Raji (cell line): ENCODE results near the gene OMP.

Experiments
- POLR2A ChIP-seq: IDR thresholded peaks from 2 replicates; pipeline ENCODE4 v1.6.1; 2011; ENCODE audit warnings: low read depth, low read length, control low read depth; ENCODE audit not compliant: insufficient read depth

The OMP gene

DNA sequence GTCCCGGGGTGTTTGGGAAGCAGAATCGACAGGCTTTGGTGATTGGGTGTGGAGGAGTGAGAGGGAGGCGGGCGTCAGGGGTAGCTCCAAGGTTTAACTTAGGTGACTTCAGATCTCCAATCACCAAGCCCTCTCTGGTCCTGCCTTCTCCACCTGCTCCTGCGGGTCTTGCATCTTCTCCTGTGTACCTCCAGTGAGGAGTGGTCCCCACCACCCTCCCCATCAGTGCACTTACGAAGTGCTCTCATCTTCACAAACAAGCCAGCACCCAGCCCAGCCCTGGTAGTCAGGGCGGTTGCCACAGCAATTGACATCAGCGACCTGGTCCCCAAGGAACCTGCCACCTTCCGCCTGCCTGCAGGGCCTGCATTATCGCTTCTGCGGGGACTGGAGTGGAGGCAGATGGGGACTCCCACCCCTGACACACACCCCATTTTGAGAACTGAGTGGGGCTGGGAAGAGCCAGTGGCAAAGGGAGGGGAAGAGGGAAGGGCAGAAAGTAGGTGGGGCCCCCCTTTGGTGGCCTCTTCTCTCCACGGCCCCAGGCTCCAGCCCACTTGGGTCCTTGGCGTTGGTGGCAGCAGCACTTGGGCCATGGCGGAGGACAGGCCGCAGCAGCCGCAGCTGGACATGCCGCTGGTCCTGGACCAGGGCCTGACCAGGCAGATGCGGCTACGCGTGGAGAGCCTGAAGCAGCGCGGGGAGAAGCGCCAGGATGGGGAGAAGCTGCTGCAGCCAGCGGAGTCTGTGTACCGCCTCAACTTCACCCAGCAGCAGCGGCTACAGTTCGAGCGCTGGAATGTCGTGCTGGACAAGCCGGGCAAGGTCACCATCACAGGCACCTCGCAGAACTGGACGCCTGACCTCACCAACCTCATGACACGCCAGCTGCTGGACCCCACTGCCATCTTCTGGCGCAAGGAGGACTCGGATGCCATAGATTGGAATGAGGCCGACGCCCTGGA lies at the start of gene OMP:
Gene OMP, plus strand, starts transcription at position 595 of the 965 bp plus-strand sequence. Its CDS starts 0 bp downstream, at position 595.
- TF ChIP-seq POLR2A, result no peak

DNA sequence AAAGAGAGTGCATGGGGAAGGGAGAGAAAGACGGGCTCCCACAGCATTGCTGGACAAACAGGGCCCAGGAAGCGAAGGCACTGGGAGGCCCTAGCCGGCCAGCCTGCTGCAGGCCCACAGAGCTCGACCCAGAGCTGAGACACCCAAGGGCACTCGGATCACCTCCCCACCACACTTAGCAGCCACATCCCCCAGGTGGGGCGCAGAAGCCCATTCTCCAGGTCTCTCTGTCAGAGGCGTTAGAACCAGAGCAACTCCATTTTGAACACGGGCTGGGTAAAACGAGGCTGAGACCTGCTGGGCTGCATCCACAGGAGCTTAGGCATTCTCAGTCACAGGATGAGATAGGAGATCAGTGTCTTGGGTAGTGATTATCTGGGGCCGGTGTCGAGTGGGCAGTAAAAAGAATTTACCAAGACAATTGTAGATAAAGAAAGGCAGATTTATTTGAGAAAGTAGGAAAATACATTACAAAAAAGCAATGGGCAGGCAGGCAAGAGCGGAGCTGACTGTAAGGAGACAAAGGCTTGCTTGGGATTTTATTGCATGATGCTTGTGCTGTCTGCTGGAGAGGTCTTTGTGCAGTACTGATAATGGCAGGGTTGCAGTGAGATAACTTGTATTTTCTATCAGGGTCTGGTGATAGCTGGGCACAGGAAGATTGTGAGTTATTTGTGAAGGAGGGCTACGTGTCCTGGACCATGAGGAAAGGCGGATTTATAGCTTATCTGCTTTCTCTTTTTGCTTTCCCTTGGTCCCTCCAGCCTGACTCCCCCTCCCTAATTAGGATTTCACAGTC lies 49.2 kb upstream of the OMP start:
- TF ChIP-seq POLR2A, result no peak

GRCh38 chr11:77054084-77054483 lies 48.6 kb upstream of the OMP start:
- no peak for TF ChIP-seq POLR2A

DNA sequence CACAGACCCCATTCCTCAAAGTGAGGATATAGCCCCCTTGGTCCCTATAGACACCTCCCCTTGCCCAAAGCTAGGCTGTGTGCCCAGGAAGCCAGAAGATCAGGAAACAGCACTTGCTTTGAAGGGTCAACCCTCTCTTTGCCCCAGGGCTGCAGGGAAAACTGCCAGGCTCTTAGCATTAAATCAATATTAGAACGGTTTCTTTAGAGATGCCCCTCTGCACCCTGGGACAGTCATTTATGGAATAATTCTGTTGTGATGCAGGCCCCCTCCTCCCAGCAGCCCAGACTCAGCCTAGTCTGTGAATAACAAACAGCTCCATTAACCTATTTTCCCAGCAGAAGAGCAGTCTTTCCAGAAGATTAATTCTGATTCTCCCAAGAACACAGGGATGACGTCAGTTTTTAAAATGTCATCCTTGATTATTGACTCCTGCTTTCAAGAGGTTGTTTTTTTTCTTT lies 47.5 kb upstream of the OMP start:
- no peak for TF ChIP-seq POLR2A

DNA sequence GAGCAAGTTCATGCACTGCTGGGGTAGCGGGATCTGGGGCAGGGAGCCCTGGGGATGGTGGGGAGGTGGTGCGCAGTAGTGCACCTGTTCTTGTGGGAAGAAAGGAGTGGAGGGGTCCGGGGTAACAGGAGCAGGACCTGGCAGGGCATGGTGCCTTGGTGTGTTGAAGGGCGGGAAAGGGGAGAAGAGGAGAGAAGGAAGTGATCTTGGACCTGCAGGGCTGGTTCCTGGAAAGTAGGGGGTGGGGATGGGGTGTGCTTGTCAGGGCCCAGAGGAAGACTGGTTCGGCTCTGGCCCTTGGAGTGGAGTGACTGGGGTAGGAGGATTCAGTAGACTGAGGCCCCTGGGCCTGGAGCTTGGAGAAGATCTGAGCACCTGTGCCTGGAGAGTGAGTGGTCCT lies 46.7 kb upstream of the OMP start:
- no peak for TF ChIP-seq POLR2A

DNA sequence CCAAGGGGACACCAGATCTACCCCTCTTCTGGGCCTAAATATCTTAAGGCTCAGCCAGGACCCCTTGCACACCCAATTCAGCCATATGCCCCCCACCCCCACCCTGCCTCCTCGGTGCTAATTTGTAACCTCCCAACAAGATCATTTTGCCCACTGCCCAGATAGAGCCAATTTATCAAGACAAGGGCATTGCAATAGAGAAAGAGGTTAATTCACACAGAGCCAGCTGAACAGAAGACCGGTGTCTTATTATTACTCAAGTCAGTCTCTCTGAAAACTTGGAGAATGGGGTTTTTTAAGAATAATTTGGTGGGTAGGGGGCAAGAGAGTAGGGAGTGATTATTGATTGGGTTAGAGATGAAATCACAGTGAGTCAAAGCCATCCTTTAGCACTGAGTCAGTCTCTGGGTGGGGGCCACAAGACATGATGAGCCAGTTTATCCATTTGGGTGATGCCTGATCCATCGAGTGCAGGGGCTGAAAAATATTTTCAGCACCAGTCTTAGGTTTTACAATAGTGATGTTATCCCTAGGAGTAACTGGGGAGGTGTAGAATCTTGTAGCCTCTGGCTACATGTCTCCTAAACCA lies 45.7 kb upstream of the OMP start:
- no peak for TF ChIP-seq POLR2A

GRCh38 chr11:77057938-77058474 lies 44.6 kb upstream of the OMP start:
- no peak for TF ChIP-seq POLR2A

- no peak for TF ChIP-seq POLR2A
Observed at GRCh38 chr11:77058900-77059299, 43.7 kb upstream of the OMP start.

DNA sequence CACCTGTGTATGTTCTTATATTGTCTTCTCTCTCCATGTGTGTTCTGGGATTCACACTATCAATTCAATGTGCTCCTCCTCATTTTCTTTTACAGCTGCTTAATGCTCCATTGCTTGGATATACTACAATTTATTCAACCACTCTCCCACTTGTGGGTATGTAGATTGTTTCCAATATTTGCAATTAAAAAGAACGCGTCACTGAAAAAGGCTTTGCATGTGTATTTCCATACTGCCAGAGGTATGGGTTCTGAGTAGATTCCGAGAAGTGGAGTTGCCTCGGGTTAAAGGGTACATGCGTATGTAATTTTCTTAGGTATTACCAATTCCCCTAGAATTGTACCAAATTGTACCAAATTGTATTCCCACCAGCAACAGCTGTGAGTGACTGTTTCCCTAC lies 42.8 kb upstream of the OMP start:
- TF ChIP-seq POLR2A, result no peak

GRCh38 chr11:77060234-77060633 lies 42.4 kb upstream of the OMP start:
- no peak for TF ChIP-seq POLR2A

- no peak for TF ChIP-seq POLR2A
Observed at GRCh38 chr11:77062924-77063323, 39.7 kb upstream of the OMP start.

DNA sequence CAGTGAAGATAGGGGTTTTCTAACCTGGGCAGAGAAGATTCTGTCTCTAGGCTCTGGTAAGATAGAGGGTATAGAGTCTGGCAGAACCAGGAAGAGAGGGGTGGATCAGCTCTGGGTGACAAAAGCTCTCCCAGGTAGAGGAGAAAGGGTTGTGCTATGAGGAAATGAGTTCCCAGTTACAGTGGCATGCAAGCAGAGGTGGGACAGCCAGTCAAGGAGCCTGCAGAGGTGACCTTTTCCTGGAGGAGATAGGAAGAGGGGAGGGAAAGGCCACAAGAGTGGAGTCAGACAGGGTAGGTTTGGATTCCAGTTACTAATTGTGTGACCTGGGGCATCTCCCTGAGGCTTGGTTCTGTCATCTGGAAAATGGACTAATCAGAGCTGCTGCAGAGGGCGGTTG lies 39.2 kb upstream of the OMP start:
- no peak for TF ChIP-seq POLR2A

- no peak for TF ChIP-seq POLR2A
Observed at GRCh38 chr11:77063861-77064260, 38.8 kb upstream of the OMP start.

GRCh38 chr11:77064648-77065217 lies 37.9 kb upstream of the OMP start:
- no peak for TF ChIP-seq POLR2A

GRCh38 chr11:77065878-77066228 lies 36.8 kb upstream of the OMP start:
- no peak for TF ChIP-seq POLR2A
